Measurements from ENCODE around the gene CDH23.

GRCh38 chr10:71451754-71452153, 55.0 kb downstream of the CDH23 start:
- TF ChIP-seq ARNT (IDR thresholded peaks at IDR 0.05): no peak
- TF ChIP-seq SUZ12 (IDR thresholded peaks at IDR 0.05): no peak
- no peak for TF ChIP-seq SP1 (IDR thresholded peaks at IDR 0.05)
- TF ChIP-seq FOXK2 (IDR thresholded peaks at IDR 0.05): no peak
- TF ChIP-seq ZNF384 (IDR thresholded peaks at IDR 0.05): no peak
- no peak for TF ChIP-seq NFRKB (IDR thresholded peaks at IDR 0.05)
- no peak for TF ChIP-seq TARDBP (IDR thresholded peaks at IDR 0.05)
- no peak for TF ChIP-seq FOXA1 (IDR thresholded peaks at IDR 0.05)
- TF ChIP-seq FOXM1 (IDR thresholded peaks at IDR 0.05; ENCODE audit: borderline replicate concordance): no peak
- no peak for TF ChIP-seq ELF4 (IDR thresholded peaks at IDR 0.05)
- no peak for TF ChIP-seq CTBP1 (IDR thresholded peaks at IDR 0.05; ENCODE audit: borderline replicate concordance)
- no peak for TF ChIP-seq LEF1 (IDR thresholded peaks at IDR 0.05; ENCODE audit: borderline replicate concordance)
- TF ChIP-seq L3MBTL2 (conservative IDR thresholded peaks at IDR 0.05): no peak
- TF ChIP-seq PKNOX1 (IDR thresholded peaks at IDR 0.05): no peak

Data from HEK293T (cell line).